ENCODE measurements around the gene MYO5A.

MYO5A gene

DNA sequence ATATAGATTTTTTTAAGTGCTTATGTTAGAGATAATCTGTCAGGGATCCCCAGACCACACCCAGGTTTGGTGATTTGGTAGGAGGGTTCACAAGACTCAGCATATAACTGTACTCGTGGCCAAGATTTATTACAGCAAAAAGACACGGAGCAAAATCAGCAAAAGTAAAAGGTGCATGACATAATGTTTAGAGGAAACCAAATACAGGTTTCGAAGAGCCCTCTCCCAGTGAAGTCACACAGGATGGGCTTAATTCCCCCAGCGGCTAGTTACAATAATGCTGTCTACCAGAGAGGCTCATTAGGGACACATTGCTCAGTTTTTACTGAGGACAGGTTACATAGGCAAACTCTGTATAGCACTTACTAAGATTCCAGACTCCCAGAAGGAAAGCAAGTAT is 36.5 kb downstream of the MYO5A start:
- TF ChIP-seq TAF1 (IDR thresholded peaks at IDR 0.05; ENCODE audit: borderline replicate concordance, insufficient read depth, low read length) (no peak), SIN3A (IDR thresholded peaks at IDR 0.05; ENCODE audit: borderline replicate concordance, insufficient read depth, low read length) (no peak), POLR2AphosphoS5 (IDR thresholded peaks at IDR 0.05; ENCODE audit: low read depth, low read length) (no peak), FOXP2 (optimal IDR thresholded peaks at IDR 0.05; ENCODE audit: borderline replicate concordance, extremely low read depth, extremely low read length, insufficient read depth) (no peak)
- TF ChIP-seq, protein P1, sequence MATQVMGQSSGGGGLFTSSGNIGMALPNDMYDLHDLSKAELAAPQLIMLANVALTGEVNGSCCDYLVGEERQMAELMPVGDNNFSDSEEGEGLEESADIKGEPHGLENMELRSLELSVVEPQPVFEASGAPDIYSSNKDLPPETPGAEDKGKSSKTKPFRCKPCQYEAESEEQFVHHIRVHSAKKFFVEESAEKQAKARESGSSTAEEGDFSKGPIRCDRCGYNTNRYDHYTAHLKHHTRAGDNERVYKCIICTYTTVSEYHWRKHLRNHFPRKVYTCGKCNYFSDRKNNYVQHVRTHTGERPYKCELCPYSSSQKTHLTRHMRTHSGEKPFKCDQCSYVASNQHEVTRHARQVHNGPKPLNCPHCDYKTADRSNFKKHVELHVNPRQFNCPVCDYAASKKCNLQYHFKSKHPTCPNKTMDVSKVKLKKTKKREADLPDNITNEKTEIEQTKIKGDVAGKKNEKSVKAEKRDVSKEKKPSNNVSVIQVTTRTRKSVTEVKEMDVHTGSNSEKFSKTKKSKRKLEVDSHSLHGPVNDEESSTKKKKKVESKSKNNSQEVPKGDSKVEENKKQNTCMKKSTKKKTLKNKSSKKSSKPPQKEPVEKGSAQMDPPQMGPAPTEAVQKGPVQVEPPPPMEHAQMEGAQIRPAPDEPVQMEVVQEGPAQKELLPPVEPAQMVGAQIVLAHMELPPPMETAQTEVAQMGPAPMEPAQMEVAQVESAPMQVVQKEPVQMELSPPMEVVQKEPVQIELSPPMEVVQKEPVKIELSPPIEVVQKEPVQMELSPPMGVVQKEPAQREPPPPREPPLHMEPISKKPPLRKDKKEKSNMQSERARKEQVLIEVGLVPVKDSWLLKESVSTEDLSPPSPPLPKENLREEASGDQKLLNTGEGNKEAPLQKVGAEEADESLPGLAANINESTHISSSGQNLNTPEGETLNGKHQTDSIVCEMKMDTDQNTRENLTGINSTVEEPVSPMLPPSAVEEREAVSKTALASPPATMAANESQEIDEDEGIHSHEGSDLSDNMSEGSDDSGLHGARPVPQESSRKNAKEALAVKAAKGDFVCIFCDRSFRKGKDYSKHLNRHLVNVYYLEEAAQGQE (IDR thresholded peaks at IDR 0.05; ENCODE audit: insufficient read depth in 1 of 2, low read depth in 2 of 2, low read length in 2 of 2): no peak

GRCh38 chr15:52491472-52491871 is 37.2 kb downstream of the MYO5A start:
- TF ChIP-seq FOXP2 (optimal IDR thresholded peaks at IDR 0.05; ENCODE audit: borderline replicate concordance, extremely low read depth, extremely low read length, insufficient read depth) (no peak), SIN3A (IDR thresholded peaks at IDR 0.05; ENCODE audit: borderline replicate concordance, insufficient read depth, low read length) (no peak), POLR2AphosphoS5 (IDR thresholded peaks at IDR 0.05; ENCODE audit: low read depth, low read length) (no peak), TAF1 (IDR thresholded peaks at IDR 0.05; ENCODE audit: borderline replicate concordance, insufficient read depth, low read length) (no peak)
- TF ChIP-seq, protein P1 (IDR thresholded peaks at IDR 0.05; ENCODE audit: insufficient read depth in 1 of 2, low read depth in 2 of 2, low read length in 2 of 2): no peak

DNA sequence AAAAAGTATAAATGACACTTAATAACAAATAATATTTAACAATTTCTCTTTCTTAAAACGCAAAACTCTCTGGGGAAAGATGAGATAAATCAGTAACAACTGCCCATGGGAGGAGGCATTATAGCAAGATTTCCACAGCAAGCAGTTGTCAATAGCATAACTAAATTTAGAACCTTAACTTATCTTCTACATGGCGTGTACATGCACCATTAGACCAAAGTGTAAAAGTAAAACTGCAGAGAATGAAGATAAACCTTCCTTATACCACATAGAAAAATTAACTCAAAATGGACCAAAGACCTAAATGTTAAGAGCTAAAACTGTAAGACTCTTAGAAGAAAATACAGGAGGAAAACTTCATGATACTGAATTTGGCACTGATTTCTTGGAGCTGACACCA is 39.9 kb downstream of the MYO5A start:
- TF ChIP-seq SIN3A (IDR thresholded peaks at IDR 0.05; ENCODE audit: borderline replicate concordance, insufficient read depth, low read length) (no peak), POLR2AphosphoS5 (IDR thresholded peaks at IDR 0.05; ENCODE audit: low read depth, low read length) (no peak)
- TF ChIP-seq, protein P1 (IDR thresholded peaks at IDR 0.05; ENCODE audit: insufficient read depth in 1 of 2, low read depth in 2 of 2, low read length in 2 of 2): no peak

GRCh38 chr15:52486003-52486996 is 42.4 kb downstream of the MYO5A start:
- TF ChIP-seq TAF1 (IDR thresholded peaks at IDR 0.05; ENCODE audit: borderline replicate concordance, insufficient read depth, low read length): no peak

DNA sequence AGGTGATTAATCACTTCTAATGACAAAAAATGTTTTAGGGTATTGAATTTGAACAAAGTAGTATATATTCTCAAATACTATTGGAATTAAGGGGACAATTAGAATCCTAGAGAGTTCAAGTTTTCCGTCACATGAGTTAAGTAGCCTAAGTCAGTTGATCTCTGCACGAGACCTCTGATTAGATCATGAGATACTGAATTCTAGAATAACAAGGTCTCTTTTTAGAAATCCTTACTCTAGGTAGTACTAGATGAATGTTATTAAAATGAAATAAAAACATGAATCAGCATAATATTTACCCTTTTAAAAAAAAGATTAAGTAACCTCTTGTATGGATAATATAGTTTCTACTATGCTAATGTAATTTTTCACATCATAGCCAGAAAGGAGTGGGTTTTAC is 43.4 kb downstream of the MYO5A start:
- TF ChIP-seq FOXP2 (optimal IDR thresholded peaks at IDR 0.05; ENCODE audit: borderline replicate concordance, extremely low read depth, extremely low read length, insufficient read depth) (no peak), POLR2AphosphoS5 (IDR thresholded peaks at IDR 0.05; ENCODE audit: low read depth, low read length) (no peak), TAF1 (IDR thresholded peaks at IDR 0.05; ENCODE audit: borderline replicate concordance, insufficient read depth, low read length) (no peak), SIN3A (IDR thresholded peaks at IDR 0.05; ENCODE audit: borderline replicate concordance, insufficient read depth, low read length) (no peak)
- TF ChIP-seq, protein P1 (IDR thresholded peaks at IDR 0.05; ENCODE audit: insufficient read depth in 1 of 2, low read depth in 2 of 2, low read length in 2 of 2): no peak

Data from PFSK-1 (cell line).